ENCODE measurements around the gene NPBWR2.

The NPBWR2 gene

DNA sequence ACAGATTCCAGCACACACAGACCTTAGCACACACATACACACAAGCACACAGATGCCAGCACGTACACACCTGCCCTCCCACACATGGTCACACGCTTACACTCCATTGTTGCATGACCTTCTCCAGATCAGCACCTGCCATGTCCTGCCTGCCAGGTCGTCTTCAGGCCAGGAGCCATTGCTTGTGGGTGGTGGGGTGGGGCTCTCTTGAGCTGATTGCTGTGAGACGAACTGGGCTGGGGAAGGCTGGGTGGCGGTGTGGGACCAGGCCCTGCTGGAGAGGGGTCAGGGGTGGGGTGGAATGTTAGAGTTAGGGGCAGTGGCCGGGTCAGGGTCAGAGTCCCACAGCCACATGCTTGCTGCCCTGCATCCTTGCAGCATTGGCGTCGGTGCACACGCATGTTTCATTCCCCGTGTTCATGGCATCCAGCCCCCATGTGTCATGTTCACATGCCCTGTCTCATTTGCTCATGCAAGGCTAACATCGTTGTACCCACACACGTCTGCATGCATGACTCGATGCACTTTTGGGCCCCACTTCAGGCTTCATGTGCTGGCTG lies 6.5 kb upstream of the NPBWR2 start:
- no peaks in the 10 kb centered on the region for H3K9me3 ChIP-seq (replicated peaks; ENCODE audit: insufficient read depth, low read length)
- H3K4me2 ChIP-seq (ENCODE audit: low read depth, low read length) = no peak overlapping the region
- no peak for TF ChIP-seq EZH2 (optimal IDR thresholded peaks at IDR 0.05; ENCODE audit: low read depth, low read length)
- no peak overlapping the region for H2AFZ ChIP-seq (ENCODE audit: low read length)
- H3K9ac ChIP-seq (ENCODE audit: low read length) = no peak overlapping the region
- H3K27me3 ChIP-seq (replicated peaks; ENCODE audit: insufficient read depth, low read length) = peaks cover 82% of the 10 kb centered on the region
- DNase-seq = no peak
- no peaks in the 10 kb centered on the region for H3K9me2 ChIP-seq (replicated peaks; ENCODE audit: insufficient read depth, low read length)
- H3K27ac ChIP-seq (ENCODE audit: low read length) = no peak overlapping the region
- H3K4me3 ChIP-seq (ENCODE audit: low read length) = no peak overlapping the region
- H3F3A ChIP-seq (ENCODE audit: insufficient read depth, low read length) = no peaks in the 10 kb centered on the region
- H4K20me1 ChIP-seq (ENCODE audit: insufficient read depth, low read length) = no peaks in the 10 kb centered on the region
- H3K79me2 ChIP-seq (ENCODE audit: low read length) = no peaks in the 10 kb centered on the region
- no peaks in the 10 kb centered on the region for H3K36me3 ChIP-seq (replicated peaks; ENCODE audit: insufficient read depth, low read length)
- no peaks in the 10 kb centered on the region for H3K4me1 ChIP-seq (ENCODE audit: low read length)

DNA sequence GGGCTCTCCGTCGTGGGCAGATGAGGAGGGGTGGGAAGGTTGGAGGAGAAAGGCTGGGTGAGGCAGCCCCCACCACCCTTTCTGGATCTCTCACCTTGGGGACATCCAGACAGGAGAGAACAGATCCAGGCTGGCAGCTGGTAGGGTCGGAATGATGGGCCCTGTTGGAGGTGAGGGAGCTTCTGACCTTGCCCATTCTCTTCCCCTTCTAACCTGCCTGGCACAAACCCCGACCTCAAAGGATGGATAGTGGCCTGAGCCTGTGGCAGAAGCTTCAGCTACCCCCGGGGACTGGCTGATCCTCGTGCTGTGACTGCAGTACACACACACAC lies 6.0 kb upstream of the NPBWR2 start:
- no peak for DNase-seq
- H2AFZ ChIP-seq (ENCODE audit: low read length) = no peak overlapping the region
- H3K79me2 ChIP-seq (ENCODE audit: low read length) = no peaks in the 10 kb centered on the region
- H3K4me1 ChIP-seq (ENCODE audit: low read length) = no peaks in the 10 kb centered on the region
- TF ChIP-seq EZH2 (optimal IDR thresholded peaks at IDR 0.05; ENCODE audit: low read depth, low read length) (no peak), EZH2phosphoT487 (IDR thresholded peaks at IDR 0.05; ENCODE audit: low read length) (no peak), CTCF (IDR thresholded peaks at IDR 0.05; ENCODE audit: low read length) (no peak)
- no peak overlapping the region for H3K4me3 ChIP-seq (ENCODE audit: low read length)
- H3F3A ChIP-seq (ENCODE audit: insufficient read depth, low read length) = no peaks in the 10 kb centered on the region
- no peaks in the 10 kb centered on the region for H4K20me1 ChIP-seq (ENCODE audit: insufficient read depth, low read length)
- H3K4me2 ChIP-seq (ENCODE audit: low read depth, low read length) = no peak overlapping the region
- H3K27ac ChIP-seq (ENCODE audit: low read length) = no peak overlapping the region
- H3K9me2 ChIP-seq (replicated peaks; ENCODE audit: insufficient read depth, low read length) = no peaks in the 10 kb centered on the region
- no peak overlapping the region for H3K9ac ChIP-seq (ENCODE audit: low read length)
- peaks cover 86% of the 10 kb centered on the region for H3K27me3 ChIP-seq (replicated peaks; ENCODE audit: insufficient read depth, low read length)
- no peaks in the 10 kb centered on the region for H3K9me3 ChIP-seq (replicated peaks; ENCODE audit: insufficient read depth, low read length)
- no peaks in the 10 kb centered on the region for H3K36me3 ChIP-seq (replicated peaks; ENCODE audit: insufficient read depth, low read length)

GRCh38 chr20:64112691-64113443 lies 5.5 kb upstream of the NPBWR2 start:
- Histone ChIP-seq H3K9me2 (replicated peaks; ENCODE audit: insufficient read depth, low read length) (no peaks in the 10 kb centered on the region), H3K27ac (ENCODE audit: low read length) (no peak overlapping the region), H3K9me3 (replicated peaks; ENCODE audit: insufficient read depth, low read length) (no peaks in the 10 kb centered on the region), H3K4me2 (ENCODE audit: low read depth, low read length) (no peak overlapping the region), H3K79me2 (ENCODE audit: low read length) (no peaks in the 10 kb centered on the region), H3K4me1 (ENCODE audit: low read length) (no peaks in the 10 kb centered on the region), H3K9ac (ENCODE audit: low read length) (no peak overlapping the region), H3F3A (ENCODE audit: insufficient read depth, low read length) (no peaks in the 10 kb centered on the region), H4K20me1 (ENCODE audit: insufficient read depth, low read length) (no peaks in the 10 kb centered on the region), H3K4me3 (ENCODE audit: low read length) (no peak overlapping the region), H2AFZ (ENCODE audit: low read length) (no peak overlapping the region), H3K27me3 (replicated peaks; ENCODE audit: insufficient read depth, low read length) (peaks cover 91% of the 10 kb centered on the region), H3K36me3 (replicated peaks; ENCODE audit: insufficient read depth, low read length) (no peaks in the 10 kb centered on the region)
- no peak for DNase-seq
- TF ChIP-seq EZH2 (optimal IDR thresholded peaks at IDR 0.05; ENCODE audit: low read depth, low read length) (no peak), EZH2phosphoT487 (IDR thresholded peaks at IDR 0.05; ENCODE audit: low read length) (no peak), CTCF (IDR thresholded peaks at IDR 0.05; ENCODE audit: low read length) (no peak)

Measured in MM.1S (cell line).